Measurements from ENCODE around the gene CCSER1. TPM values are rescaled to one million over a fixed set of nuclear protein-coding genes. Genes with fewer than 3 reads are reported as not detected.

The CCSER1 gene
- total RNA-seq, 1 experiment from 2014 or later: 4.1 TPM

DNA sequence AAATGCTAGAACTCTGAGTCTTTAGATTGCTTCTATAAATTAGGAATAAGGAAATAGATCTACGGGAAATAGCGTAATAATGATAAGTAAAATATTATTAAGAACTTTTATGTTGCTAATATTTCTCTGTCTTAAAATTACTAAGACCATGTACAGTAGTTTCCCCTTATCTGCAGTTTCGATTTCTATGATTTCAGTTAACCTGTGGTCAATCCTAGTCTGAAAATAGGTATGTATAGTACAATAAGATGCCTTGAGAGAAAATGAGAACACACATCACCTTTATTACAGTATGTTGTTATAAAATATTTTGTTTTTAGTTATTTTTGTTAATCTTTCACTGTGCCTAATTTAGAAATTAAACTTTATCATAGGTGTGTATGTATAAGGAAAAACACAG lies 92.6 kb downstream of the CCSER1 start:
- no peak overlapping the region for H3K4me3 Mint-ChIP-seq (ENCODE audit: unreplicated experiment)
- no peaks in the 10 kb centered on the region for H3K9me3 ChIP-seq
- H3K27me3 ChIP-seq (replicated peaks; ENCODE audit: control insufficient read depth, insufficient read depth, low read length): no peaks in the 10 kb centered on the region
- CTCF ChIA-PET: no interaction called here
- no peaks in the 10 kb centered on the region for H3K27me3 Mint-ChIP-seq (ENCODE audit: insufficient read depth, unreplicated experiment)
- H3K4me1 Mint-ChIP-seq (ENCODE audit: low read depth, unreplicated experiment): no peaks in the 10 kb centered on the region
- no peak overlapping the region for H3K27ac Mint-ChIP-seq (ENCODE audit: unreplicated experiment)
- DNase-seq: no peak
- H3K36me3 Mint-ChIP-seq (ENCODE audit: insufficient read depth, unreplicated experiment): no peaks in the 10 kb centered on the region
- H3K9me3 Mint-ChIP-seq (ENCODE audit: unreplicated experiment): no peaks in the 10 kb centered on the region
- no peaks in the 10 kb centered on the region for H3K36me3 ChIP-seq (ENCODE audit: control insufficient read depth, insufficient read depth, low read length)
- intact Hi-C loops (cut with micrococcal nuclease; ENCODE audit: unreplicated experiment): loop anchor here (5.0 kb wide), 1 partner anchor 93 kb away; the partner anchor contains the start of gene CCSER1
- no TSS peak for BruUV-seq (replicated peaks)
- no peak overlapping the region for H3K4me3 ChIP-seq (ENCODE audit: low read depth, low read length)
- no peak for TF ChIP-seq CTCF (IDR thresholded peaks at IDR 0.05; ENCODE audit: insufficient read depth in 1 of 2, low read depth in 1 of 2, low read length in 1 of 2, severe bottlenecking in 1 of 2, unreplicated experiment in 1 of 2)
- POLR2A ChIA-PET: no interaction called here
- peaks cover 16% of the 10 kb centered on the region; the same call in 1 of the 2 replicates for H3K4me1 ChIP-seq

- POLR2A ChIA-PET: no interaction called here
- TF ChIP-seq CTCF (IDR thresholded peaks at IDR 0.05; ENCODE audit: insufficient read depth in 1 of 2, low read depth in 1 of 2, low read length in 1 of 2, severe bottlenecking in 1 of 2, unreplicated experiment in 1 of 2): no peak
- Histone ChIP-seq H3K4me3 (ENCODE audit: low read depth, low read length) (no peak overlapping the region), H3K9me3 (no peaks in the 10 kb centered on the region), H3K36me3 (ENCODE audit: control insufficient read depth, insufficient read depth, low read length) (no peaks in the 10 kb centered on the region), H3K27me3 (replicated peaks; ENCODE audit: control insufficient read depth, insufficient read depth, low read length) (no peaks in the 10 kb centered on the region), H3K4me1 (peaks cover 11% of the 10 kb centered on the region; the same call in 1 of the 2 replicates)
- Mint-ChIP-seq H3K9me3 (ENCODE audit: unreplicated experiment) (no peaks in the 10 kb centered on the region), H3K27me3 (ENCODE audit: insufficient read depth, unreplicated experiment) (no peaks in the 10 kb centered on the region), H3K27ac (ENCODE audit: unreplicated experiment) (no peak overlapping the region), H3K36me3 (ENCODE audit: insufficient read depth, unreplicated experiment) (no peaks in the 10 kb centered on the region), H3K4me1 (ENCODE audit: low read depth, unreplicated experiment) (no peaks in the 10 kb centered on the region), H3K4me3 (ENCODE audit: unreplicated experiment) (no peak overlapping the region)
- CTCF ChIA-PET: no interaction called here
- DNase-seq: no peak
- intact Hi-C loops (cut with micrococcal nuclease; ENCODE audit: unreplicated experiment): no loop called here
- BruUV-seq (replicated peaks): no TSS peak
Observed at GRCh38 chr4:90220459-90220858, 93.3 kb downstream of the CCSER1 start.

- CTCF ChIA-PET: no interaction called here
- Mint-ChIP-seq H3K27ac (ENCODE audit: unreplicated experiment) (no peak overlapping the region), H3K36me3 (ENCODE audit: insufficient read depth, unreplicated experiment) (no peaks in the 10 kb centered on the region), H3K9me3 (ENCODE audit: unreplicated experiment) (no peaks in the 10 kb centered on the region), H3K4me1 (ENCODE audit: low read depth, unreplicated experiment) (no peaks in the 10 kb centered on the region), H3K4me3 (ENCODE audit: unreplicated experiment) (no peak overlapping the region), H3K27me3 (ENCODE audit: insufficient read depth, unreplicated experiment) (no peaks in the 10 kb centered on the region)
- no peaks in the 10 kb centered on the region for H3K27me3 ChIP-seq (replicated peaks; ENCODE audit: control insufficient read depth, insufficient read depth, low read length)
- TF ChIP-seq CTCF (IDR thresholded peaks at IDR 0.05; ENCODE audit: insufficient read depth in 1 of 2, low read depth in 1 of 2, low read length in 1 of 2, severe bottlenecking in 1 of 2, unreplicated experiment in 1 of 2): no peak
- intact Hi-C loops (cut with micrococcal nuclease; ENCODE audit: unreplicated experiment): no loop called here
- POLR2A ChIA-PET: no interaction called here
- DNase-seq: no peak
- H3K4me1 ChIP-seq: 0 out of 2 replicates have a peak, but pooled peaks cover 5% of the 10 kb centered on the region
- no peaks in the 10 kb centered on the region for H3K9me3 ChIP-seq
- H3K4me3 ChIP-seq (ENCODE audit: low read depth, low read length): no peak overlapping the region
- H3K36me3 ChIP-seq (ENCODE audit: control insufficient read depth, insufficient read depth, low read length): no peaks in the 10 kb centered on the region
- no TSS peak for BruUV-seq (replicated peaks)
Observed at GRCh38 chr4:90226734-90227133, 99.5 kb downstream of the CCSER1 start.

Measured in Caco-2 (cell line).